SK-N-SH treated with all-trans-retinoic acid at 6 μM for 48 hours (cell line): ENCODE results near the gene PLA2R1.

Experiments
- ATAC-seq: fragments of 200-7000 bp; cut with Tn5 transposase; 3 replicates; pipeline ENCODE4 v1.9.1; 2020; ENCODE audit warnings: mild to moderate bottlenecking, moderate library complexity
- ARNTL ChIP-seq: fragments of 450-650 bp; formaldehyde crosslinking; IDR thresholded peaks from 2 replicates; pipeline ENCODE4 v1.5.0; 2020; ENCODE audit warnings: low read depth, mild to moderate bottlenecking, moderate library complexity, borderline replicate concordance
- BACH2 ChIP-seq: fragments of 250-450 bp; sonication (Bioruptor Pico); IDR thresholded peaks from 2 replicates; pipeline ENCODE4 v1.9.0; 2021; ENCODE audit warnings: mild to moderate bottlenecking, borderline replicate concordance
- CSDC2 ChIP-seq: fragments of 250-450 bp; sonication (Bioruptor Pico); IDR thresholded peaks from 2 replicates; pipeline ENCODE4 v1.5.0; 2020; ENCODE audit warnings: mild to moderate bottlenecking, moderate library complexity
- ESRRG ChIP-seq: fragments of 250-450 bp; sonication (Bioruptor Pico); IDR thresholded peaks from 2 replicates; pipeline ENCODE4 v1.6.1; 2021; ENCODE audit warnings: mild to moderate bottlenecking
- ISL1 ChIP-seq: fragments of 250-450 bp; sonication (Bioruptor Pico); IDR thresholded peaks from 2 replicates; pipeline ENCODE4 v2.1.2; 2022; ENCODE audit warnings: mild to moderate bottlenecking, moderate library complexity
- OSR1 ChIP-seq: fragments of 250-450 bp; sonication (Bioruptor Pico); IDR thresholded peaks from 2 replicates; pipeline ENCODE4 v1.8.0; 2022; ENCODE audit warnings: moderate library complexity, mild to moderate bottlenecking, inconsistent platforms
- POU6F1 ChIP-seq: fragments of 250-450 bp; sonication (Bioruptor Pico); IDR thresholded peaks from 2 replicates; pipeline ENCODE4 v1.8.0; 2021; ENCODE audit warnings: low read depth, mild to moderate bottlenecking, moderate library complexity, borderline replicate concordance
- PPARA ChIP-seq: fragments of 250-450 bp; sonication (Bioruptor Pico); IDR thresholded peaks from 2 replicates; pipeline ENCODE4 v1.5.0; 2020; ENCODE audit warnings: mild to moderate bottlenecking, borderline replicate concordance
- RARB ChIP-seq: fragments of 250-450 bp; sonication (Bioruptor Pico); IDR thresholded peaks from 2 replicates; pipeline ENCODE4 v1.8.0; 2021; ENCODE audit warnings: mild to moderate bottlenecking, moderate library complexity
- SNAI2 ChIP-seq: fragments of 250-450 bp; sonication (Bioruptor Pico); IDR thresholded peaks from 2 replicates; pipeline ENCODE4 v1.5.0; 2020; ENCODE audit warnings: mild to moderate bottlenecking, moderate library complexity
- TCF4 ChIP-seq: fragments of 250-450 bp; sonication (Bioruptor Pico); IDR thresholded peaks from 2 replicates; pipeline ENCODE4 v1.8.0; 2021; ENCODE audit warnings: mild to moderate bottlenecking, moderate library complexity, borderline replicate concordance
- TOX ChIP-seq: fragments of 250-450 bp; sonication (Bioruptor Pico); IDR thresholded peaks from 2 replicates; pipeline ENCODE4 v1.8.0; 2021; ENCODE audit warnings: mild to moderate bottlenecking, moderate library complexity, borderline replicate concordance
- TSHZ2 ChIP-seq: fragments of 250-450 bp; sonication (Bioruptor Pico); IDR thresholded peaks from 2 replicates; pipeline ENCODE4 v1.5.0; 2020; ENCODE audit warnings: mild to moderate bottlenecking, moderate library complexity
- ZFP3 ChIP-seq: fragments of 250-450 bp; sonication (Bioruptor Pico); IDR thresholded peaks from 2 replicates; pipeline ENCODE4 v1.5.0; 2020; ENCODE audit warnings: mild to moderate bottlenecking, moderate library complexity
- ZFP30 ChIP-seq: fragments of 450-650 bp; formaldehyde crosslinking; IDR thresholded peaks from 2 replicates; pipeline ENCODE4 v1.5.0; 2022; ENCODE audit warnings: mild to moderate bottlenecking, moderate library complexity
- ZNF70 ChIP-seq: fragments of 450-650 bp; formaldehyde crosslinking; IDR thresholded peaks from 2 replicates; pipeline ENCODE4 v1.5.0; 2020; ENCODE audit warnings: mild to moderate bottlenecking, moderate library complexity
- ZNF8 ChIP-seq: fragments of 450-650 bp; formaldehyde crosslinking; IDR thresholded peaks from 2 replicates; pipeline ENCODE4 v1.5.0; 2020; ENCODE audit warnings: mild to moderate bottlenecking, moderate library complexity
- TF ChIP-seq, protein P1 (sequence below): fragments of 250-450 bp; sonication (Bioruptor Pico); IDR thresholded peaks from 2 replicates; pipeline ENCODE4 v1.5.1; 2021; ENCODE audit warnings: mild to moderate bottlenecking, moderate library complexity
- TF ChIP-seq, protein P2 (sequence below): fragments of 250-450 bp; sonication (Bioruptor Pico); IDR thresholded peaks from 2 replicates; pipeline ENCODE4 v1.5.1; 2020; ENCODE audit warnings: low read depth, mild to moderate bottlenecking, moderate library complexity

PLA2R1 gene

GRCh38 chr2:159985656-159986055 lies 76.8 kb downstream of the PLA2R1 start:
- TF ChIP-seq POU6F1 (CRISPR knock-in tag): no peak
- no peak for TF ChIP-seq BACH2
- TF ChIP-seq ZFP3 (CRISPR knock-in tag): no peak
- no peak for TF ChIP-seq CSDC2 (CRISPR knock-in tag)
- no peak for TF ChIP-seq ZNF8 (CRISPR knock-in tag)
- TF ChIP-seq OSR1 (CRISPR knock-in tag): no peak
- no peak for TF ChIP-seq ZNF70 (CRISPR knock-in tag)
- TF ChIP-seq TCF4 (CRISPR knock-in tag): no peak
- TF ChIP-seq, protein P1, sequence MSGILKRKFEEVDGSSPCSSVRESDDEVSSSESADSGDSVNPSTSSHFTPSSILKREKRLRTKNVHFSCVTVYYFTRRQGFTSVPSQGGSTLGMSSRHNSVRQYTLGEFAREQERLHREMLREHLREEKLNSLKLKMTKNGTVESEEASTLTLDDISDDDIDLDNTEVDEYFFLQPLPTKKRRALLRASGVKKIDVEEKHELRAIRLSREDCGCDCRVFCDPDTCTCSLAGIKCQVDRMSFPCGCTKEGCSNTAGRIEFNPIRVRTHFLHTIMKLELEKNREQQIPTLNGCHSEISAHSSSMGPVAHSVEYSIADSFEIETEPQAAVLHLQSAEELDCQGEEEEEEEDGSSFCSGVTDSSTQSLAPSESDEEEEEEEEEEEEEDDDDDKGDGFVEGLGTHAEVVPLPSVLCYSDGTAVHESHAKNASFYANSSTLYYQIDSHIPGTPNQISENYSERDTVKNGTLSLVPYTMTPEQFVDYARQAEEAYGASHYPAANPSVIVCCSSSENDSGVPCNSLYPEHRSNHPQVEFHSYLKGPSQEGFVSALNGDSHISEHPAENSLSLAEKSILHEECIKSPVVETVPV (CRISPR knock-in tag): no peak
- no peak for TF ChIP-seq TOX (CRISPR knock-in tag)
- TF ChIP-seq RARB (CRISPR knock-in tag): no peak
- no peak for TF ChIP-seq PPARA (CRISPR knock-in tag)
- TF ChIP-seq, all 23 proteins: peak for 0
- no peak for ATAC-seq

DNA sequence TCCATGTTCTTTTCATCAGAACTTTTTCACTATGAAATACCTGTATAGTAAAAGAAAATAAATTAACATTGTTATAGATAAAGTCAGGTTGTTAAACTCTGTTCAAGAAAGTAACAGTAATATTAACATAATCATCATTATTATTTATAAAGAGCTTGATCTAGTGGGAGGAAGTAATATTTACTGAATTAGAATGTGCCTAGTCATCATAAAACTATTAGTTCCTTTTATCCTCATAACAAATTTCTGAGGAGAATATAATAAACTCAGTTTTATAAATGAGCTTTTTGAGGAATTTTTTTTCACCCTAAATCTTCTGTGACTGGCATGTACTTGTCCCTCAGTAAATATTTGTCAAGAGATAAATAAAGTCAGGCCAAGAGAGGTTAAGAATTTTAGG lies 78.4 kb downstream of the PLA2R1 start:
- TF ChIP-seq, protein P2, sequence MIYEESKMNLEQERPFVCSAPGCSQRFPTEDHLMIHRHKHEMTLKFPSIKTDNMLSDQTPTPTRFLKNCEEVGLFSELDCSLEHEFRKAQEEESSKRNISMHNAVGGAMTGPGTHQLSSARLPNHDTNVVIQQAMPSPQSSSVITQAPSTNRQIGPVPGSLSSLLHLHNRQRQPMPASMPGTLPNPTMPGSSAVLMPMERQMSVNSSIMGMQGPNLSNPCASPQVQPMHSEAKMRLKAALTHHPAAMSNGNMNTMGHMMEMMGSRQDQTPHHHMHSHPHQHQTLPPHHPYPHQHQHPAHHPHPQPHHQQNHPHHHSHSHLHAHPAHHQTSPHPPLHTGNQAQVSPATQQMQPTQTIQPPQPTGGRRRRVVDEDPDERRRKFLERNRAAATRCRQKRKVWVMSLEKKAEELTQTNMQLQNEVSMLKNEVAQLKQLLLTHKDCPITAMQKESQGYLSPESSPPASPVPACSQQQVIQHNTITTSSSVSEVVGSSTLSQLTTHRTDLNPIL (CRISPR knock-in tag): no peak
- no peak for TF ChIP-seq TSHZ2 (CRISPR knock-in tag)
- TF ChIP-seq POU6F1 (CRISPR knock-in tag): no peak
- TF ChIP-seq OSR1 (CRISPR knock-in tag): no peak
- no peak for TF ChIP-seq ZFP3 (CRISPR knock-in tag)
- no peak for TF ChIP-seq ISL1 (CRISPR knock-in tag)
- no peak for TF ChIP-seq TOX (CRISPR knock-in tag)
- no peak for TF ChIP-seq ARNTL (CRISPR knock-in tag)
- TF ChIP-seq CSDC2 (CRISPR knock-in tag): no peak
- TF ChIP-seq, protein P1 (CRISPR knock-in tag): no peak
- no peak for TF ChIP-seq ESRRG (CRISPR knock-in tag)
- TF ChIP-seq ZNF8 (CRISPR knock-in tag): no peak
- TF ChIP-seq TCF4 (CRISPR knock-in tag): no peak
- no peak for TF ChIP-seq ZFP30 (CRISPR knock-in tag)
- no peak for TF ChIP-seq BACH2
- TF ChIP-seq SNAI2 (CRISPR knock-in tag): no peak
- no peak for ATAC-seq
